ENCODE data around the gene NPAS2.

DNA sequence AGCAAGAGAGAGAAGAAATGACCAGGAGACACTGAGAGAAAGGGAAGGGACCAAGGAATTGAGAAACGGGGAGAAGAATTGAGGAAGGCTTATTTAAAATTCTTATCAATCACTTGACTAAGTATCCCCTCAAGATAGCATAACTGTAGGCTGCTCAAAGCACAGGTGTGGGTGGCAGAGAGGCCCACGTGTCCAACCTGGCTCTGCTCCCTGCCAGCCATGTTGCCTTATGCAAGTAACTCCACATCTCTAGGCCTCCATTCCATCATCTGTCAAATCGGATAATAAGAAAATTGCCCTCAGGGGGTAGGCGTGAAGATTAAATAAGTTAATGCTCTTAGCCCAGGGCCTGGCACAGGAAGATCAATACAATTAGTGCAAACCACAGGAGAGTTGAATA, 7.4 kb upstream of the NPAS2 start:
- TF ChIP-seq, protein P1, sequence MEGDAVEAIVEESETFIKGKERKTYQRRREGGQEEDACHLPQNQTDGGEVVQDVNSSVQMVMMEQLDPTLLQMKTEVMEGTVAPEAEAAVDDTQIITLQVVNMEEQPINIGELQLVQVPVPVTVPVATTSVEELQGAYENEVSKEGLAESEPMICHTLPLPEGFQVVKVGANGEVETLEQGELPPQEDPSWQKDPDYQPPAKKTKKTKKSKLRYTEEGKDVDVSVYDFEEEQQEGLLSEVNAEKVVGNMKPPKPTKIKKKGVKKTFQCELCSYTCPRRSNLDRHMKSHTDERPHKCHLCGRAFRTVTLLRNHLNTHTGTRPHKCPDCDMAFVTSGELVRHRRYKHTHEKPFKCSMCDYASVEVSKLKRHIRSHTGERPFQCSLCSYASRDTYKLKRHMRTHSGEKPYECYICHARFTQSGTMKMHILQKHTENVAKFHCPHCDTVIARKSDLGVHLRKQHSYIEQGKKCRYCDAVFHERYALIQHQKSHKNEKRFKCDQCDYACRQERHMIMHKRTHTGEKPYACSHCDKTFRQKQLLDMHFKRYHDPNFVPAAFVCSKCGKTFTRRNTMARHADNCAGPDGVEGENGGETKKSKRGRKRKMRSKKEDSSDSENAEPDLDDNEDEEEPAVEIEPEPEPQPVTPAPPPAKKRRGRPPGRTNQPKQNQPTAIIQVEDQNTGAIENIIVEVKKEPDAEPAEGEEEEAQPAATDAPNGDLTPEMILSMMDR (optimal IDR thresholded peaks at IDR 0.05 in 1 of 3, IDR thresholded peaks at IDR 0.05 in 1 of 3, conservative IDR thresholded peaks at IDR 0.05 in 1 of 3; ENCODE audit: extremely low read depth in 1 of 3, insufficient read depth in 2 of 3, low read length in 3 of 3) = no peak
- no peak for TF ChIP-seq EZH2 (IDR thresholded peaks at IDR 0.05; ENCODE audit: low read length)

Measured in keratinocyte (primary cell).